Inflammatory macrophage treated with lipopolysaccharide for 1 hour (primary cell): ENCODE measurements around the gene WNT7B.

Source experiments
- DNase-seq, 2 donors: peaks; one replicate each; pipeline ENCODE4 v3.0.0-alpha.2; 2020 to 2022

Gene WNT7B

DNA sequence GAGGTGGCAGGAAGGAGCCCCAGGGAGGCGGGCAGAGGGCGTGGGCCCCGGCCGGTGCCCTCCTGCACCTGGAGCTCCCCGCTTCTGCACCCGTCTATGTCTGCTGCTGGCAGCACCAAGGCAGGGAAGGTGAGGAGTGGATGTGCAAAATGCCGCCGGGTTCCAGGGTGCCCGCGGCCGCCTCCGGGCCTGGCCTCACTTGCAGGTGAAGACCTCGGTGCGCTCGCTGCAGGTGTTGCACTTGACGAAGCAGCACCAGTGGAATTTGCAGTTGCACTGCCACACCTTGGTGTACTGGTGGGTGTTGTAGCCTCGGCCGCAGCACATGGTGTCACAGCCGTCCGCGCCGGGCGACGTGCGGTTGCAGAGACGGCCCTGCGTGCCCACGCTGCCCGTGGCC is 54.3 kb downstream of the WNT7B start:
- no peak for DNase-seq

DNA sequence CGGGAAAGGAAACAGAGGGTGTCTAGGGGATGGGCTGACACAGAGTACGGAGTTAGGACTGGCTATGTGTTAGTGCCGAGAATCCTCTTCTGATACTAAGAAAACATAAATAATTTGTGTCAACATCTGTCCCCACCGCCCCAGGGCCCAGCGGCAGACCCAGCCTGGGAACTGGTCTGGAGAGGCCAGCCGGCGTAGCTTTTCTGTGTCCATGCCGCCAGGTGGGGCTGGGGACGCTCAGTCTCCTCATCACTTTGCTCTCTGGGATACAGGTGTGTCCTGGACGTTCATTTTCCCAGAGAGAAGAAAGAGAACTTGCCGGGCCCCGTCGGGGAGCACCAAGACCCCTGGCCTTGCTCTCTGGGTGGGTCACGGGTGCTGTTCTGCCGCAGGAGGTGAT is 54.7 kb downstream of the WNT7B start:
- DNase-seq, result no peak

DNA sequence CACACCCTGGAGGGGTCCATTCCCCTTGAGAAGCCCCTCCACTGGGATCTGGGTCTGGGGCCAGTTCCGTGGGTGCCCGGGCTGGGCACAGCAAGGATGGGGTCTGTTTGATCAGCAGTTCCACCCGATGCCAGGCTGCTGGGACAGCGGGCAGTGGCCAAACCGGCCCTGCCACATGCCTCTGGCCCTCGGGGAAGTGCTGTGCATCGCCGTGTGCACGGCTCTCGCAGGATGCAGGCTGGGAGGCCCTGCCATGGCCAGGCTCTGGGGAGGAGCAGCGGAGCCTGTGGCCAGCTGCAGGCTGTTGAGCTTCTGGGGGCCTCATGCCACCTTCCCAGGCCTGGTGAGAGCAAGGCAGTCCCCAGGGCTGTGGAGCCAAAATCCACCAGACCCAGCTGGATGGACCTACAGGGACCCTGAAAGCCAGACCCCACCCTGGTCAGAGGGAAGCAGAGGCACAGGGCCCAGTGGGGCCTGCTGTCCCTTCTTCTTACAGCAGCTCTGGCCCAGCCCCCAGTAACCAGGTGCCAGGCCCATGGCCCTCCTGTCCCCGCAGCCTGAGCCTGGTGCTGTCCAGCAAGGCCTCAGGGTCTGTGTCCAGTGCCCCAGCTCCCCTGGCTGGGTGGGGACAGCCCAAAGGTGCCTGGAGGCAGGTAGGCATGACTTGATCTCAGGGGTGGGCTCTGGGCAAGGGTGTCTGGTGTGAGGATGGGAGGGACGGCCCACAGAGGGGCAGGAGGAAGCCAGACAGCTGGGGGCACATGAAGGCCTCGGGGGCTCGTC is 57.3 kb downstream of the WNT7B start:
- DNase-seq, result no peak

- no peak for DNase-seq
Measured at GRCh38 chr22:45918459-45919370, 58.2 kb downstream of the WNT7B start.

GRCh38 chr22:45917700-45918458 is 59.1 kb downstream of the WNT7B start:
- no peak for DNase-seq

DNA sequence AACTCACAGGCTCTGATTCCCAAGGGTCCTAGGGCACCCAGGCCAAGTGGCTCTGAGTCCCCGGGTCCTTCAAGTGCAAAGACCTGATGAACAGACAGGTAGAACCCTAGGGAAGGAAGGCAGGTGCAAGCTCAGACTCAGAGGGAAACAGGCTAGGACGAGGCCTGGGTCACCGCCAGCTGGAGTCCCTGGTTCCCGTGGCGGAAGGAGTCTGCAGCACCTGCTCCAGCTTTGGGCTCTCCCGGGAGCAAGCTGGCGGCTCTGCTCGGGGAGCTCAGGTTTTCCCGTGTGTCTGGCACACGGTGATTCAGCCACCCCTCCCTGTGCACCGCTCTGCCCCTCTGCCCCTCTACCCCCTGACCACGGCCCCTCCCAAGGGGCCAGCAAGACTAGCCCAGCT is 59.8 kb downstream of the WNT7B start:
- no peak for DNase-seq

DNA sequence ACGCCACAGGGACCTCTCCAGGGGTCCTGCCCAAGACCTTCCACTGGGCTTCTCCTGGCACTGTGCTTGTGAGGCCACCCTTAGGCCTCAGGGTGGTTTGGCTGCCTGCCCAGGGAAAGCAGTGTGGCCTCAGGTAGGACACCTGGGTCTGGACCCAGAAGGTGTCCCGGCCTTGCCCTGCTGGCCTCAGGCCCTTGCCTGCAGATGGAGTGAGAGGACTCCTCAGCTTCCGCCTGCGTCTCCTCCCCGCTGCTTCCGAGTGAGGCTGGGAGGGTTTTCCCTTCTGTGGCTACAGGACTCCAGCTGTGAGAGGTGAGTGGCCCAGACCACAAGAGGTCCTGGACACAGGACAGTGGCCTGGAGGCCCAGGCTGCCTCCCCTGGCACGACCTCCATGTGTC is 60.4 kb downstream of the WNT7B start:
- no peak for DNase-seq

- no peak for DNase-seq
Measured at GRCh38 chr22:45915841-45916240, 61.1 kb downstream of the WNT7B start.

DNA sequence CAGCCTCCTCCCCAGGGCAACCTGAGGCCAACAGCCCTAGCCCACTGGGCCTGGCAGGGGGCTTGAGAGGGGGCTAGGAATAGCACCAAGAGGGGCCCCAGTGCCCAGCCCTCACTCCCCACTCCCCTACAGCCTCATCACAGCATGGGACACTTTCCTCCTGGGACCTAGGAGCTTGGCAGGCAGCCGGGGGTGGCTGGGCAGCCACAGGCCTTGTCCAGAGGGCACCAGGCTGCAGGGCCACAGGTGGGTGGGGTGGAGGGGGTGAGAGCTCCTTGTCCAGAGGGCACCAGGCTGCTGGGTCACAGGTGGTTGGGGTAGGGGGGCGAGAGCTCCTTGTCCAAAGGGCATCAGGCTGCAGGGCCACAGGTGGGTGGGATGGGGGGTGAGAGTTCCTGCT is 61.8 kb downstream of the WNT7B start:
- no peak for DNase-seq

DNA sequence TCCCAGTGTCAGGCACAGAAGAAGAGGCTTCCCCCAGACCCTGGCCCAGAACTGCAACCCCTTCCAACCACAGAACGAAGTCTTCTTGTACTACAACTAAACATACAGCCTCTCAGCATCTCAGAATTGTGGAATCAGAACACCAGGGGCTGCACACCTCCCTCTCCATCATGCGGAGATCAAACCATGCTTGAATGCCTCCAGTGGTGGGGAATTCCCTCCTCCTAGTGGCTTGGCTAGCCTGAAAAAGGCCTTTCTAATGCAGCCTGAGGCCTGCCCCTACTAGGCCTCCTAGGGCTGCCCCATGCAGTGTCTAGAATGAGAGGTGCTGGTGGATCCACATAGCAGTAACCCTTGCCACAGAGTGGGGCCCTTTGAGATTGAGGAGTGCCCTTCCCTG is 62.7 kb downstream of the WNT7B start:
- no peak for DNase-seq

GRCh38 chr22:45912910-45913309 is 64.1 kb downstream of the WNT7B start:
- DNase-seq, result no peak

DNA sequence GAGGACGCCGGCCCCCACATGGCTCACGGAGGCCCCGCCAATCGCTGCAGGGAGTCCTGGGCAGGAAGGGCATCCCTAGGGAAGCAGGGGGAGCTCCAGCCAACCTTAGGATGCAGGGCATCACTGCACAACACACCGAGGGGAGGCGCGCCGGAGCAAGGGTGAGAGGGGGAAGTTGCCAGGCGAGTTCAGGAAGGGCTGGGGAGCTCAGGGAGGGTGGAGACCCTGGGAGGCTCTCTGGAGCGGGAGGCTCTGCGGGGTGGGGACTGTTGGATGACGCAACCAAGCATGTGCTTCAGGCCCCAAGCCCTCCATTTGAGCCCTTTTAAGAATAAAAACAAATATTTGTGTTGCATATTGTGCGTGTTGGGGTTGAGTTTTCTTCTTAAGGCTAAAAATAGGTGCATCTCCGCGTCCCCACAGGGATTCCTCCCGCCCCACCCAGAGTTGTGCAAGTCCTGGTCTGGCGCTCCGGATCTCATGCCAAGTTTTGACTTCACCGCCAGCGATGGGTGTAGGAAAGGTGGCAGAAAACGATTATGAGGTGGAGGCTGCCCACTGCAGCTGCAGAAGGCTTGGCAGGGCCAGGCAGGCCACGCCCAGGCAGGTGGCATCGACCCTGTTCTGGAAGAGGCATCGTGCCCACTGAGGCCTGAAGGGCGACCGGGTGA is 65.2 kb downstream of the WNT7B start:
- DNase-seq, result peak in 1 of 2 donors; percentile 1

DNA sequence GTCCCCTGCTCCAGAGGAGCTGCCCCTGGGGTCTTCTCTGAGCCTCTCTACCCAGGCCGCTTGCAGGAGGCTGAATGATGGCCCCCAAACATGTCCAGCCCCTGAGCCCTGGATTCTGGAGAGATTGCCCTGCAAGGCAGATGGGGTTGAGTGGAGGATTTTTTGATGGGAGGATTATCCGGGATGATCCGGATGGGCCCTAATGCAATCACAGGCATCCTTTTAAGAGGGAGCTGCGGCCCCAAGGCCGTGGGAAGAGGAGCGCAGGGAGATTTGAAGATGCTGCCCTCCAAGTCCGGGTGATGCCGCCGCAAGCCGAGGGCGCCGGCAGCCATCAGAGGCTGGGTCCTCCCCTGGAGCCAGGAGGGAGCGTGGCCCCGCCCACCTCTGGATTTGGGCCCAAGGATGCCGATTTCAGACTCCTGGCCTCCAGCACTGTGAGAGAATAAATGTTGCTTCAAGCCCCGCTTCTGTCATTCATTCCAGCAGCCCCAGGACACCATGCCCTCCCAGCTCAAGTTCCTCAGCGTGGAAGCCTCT is 66.0 kb downstream of the WNT7B start:
- DNase-seq, result no peak

DNA sequence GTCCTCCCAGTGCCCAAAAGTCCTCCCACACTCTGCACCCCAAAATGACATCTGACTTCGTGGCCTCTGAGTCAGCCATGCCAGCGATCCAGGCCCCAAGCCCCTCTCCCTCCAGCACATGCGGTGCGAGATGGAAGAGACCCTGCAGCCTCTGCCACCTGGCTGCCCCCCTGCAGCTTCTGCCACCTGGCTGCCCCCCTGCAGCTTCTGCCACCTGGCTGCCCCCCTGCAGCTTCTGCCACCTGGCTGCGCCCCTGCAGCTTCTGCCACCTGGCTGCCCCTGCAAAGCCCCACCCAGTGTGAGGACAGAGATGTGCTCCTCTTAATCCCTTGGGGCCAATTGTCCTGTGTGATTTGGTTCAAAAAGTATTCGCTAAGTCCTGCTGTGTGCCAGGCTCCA is 68.0 kb downstream of the WNT7B start:
- no peak for DNase-seq

- no peak for DNase-seq
Measured at GRCh38 chr22:45907996-45908395, 69.0 kb downstream of the WNT7B start.

DNA sequence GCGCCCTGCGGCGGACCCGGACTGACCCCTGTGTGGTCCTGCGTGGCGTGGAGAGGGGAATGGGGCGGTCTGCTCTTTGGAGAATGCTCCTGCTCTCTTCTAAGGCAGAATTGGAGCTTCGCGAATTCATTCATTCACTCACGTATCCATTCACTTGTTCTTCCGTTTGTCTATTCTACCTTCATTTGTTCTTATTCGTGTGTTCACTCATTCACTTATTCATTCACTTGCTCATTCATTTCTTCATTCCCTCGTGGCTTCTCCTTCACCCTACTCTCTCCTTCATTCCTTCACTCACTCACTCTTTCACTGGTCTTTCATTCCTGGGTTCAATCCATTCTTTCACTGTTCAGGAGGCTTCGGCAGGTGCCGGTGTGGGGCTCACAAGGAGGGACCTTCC is 69.6 kb downstream of the WNT7B start:
- DNase-seq, result no peak

DNA sequence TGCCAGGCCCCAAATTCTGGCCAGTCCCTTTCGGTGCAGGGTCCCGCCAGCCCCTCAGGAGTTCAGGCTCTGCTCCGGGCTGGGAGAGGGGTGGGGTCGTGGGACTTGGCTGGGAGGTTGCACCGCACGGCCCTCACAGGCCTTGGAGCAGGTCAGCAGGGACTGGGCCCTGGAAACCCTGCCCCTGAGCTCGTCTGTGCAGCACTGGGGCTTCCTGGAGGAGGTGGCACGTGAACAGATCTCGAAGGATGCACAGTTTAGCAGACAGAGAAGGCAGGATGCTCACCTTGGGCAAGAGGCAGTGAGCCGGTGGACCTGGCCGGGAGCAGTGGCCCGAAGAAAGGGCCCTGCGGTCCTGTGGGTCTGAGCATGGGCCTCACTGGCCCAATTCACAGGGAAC is 70.0 kb downstream of the WNT7B start:
- DNase-seq, result no peak

GRCh38 chr22:45905924-45906865 is 70.8 kb downstream of the WNT7B start:
- no peak for DNase-seq

DNA sequence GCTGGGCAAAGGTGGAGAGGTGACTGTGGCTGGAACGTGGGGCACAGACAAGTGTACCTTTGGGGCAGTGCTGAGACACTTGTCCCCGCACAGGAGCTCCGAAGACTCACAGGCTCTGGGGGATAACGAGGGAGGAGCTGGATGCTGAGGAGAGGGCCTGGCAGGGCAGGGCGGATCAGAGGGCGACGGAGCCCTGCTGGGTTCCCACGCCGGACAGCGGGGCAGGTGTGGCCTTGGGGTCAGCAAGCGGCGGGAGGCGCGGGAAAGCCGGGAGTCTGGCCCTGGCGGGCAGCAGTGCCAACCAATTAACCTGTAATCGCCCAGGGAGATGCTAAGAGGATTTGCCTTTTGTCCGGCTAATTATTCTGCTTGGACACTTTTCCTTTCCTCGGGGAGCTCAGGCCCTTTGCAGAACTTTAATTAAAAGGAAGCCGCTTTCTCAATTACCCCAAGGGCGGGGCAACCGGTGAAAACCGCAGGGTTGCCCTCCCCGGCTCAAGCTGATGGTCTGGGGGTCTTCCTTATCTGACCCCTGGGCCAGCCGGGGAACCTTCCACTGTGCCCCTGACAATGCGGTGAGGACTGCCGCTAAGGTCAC is 71.5 kb downstream of the WNT7B start:
- no peak for DNase-seq

DNA sequence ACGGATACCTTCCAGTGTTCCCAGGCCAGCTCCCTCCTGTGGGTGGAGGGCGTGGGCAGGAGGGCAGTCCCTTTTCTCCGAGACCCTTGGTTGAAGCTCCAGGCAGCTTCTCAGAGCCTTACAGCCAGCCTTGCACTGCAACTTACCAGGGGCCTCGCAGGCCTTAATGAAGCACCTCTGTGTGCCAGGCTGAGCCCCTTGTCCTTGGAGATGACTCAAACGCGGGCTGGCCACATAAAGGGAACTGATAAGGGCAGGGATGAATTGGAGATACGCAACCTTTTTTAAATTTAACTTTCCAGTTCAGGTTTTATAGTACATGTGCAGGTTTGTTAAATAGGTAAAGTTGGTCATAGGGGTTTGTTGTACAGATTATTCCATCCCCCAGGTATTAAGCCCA is 72.7 kb downstream of the WNT7B start:
- no peak for DNase-seq
